GM12873 (cell line): ENCODE measurements around the gene ATG101.

Experiments
- CTCF ChIP-seq: IDR thresholded peaks from 2 replicates; pipeline ENCODE4 v1.5.1; 2012; ENCODE audit warnings: low read depth, mild to moderate bottlenecking, moderate library complexity, low read length, control low read depth; ENCODE audit not compliant: insufficient read depth; ENCODE audit errors: missing control alignments

Gene ATG101

GRCh38 chr12:52043386-52044212 lies 26.2 kb upstream of the ATG101 start:
- no peak for TF ChIP-seq CTCF

GRCh38 chr12:52044292-52044983 lies 25.3 kb upstream of the ATG101 start:
- TF ChIP-seq CTCF, result no peak

GRCh38 chr12:52045794-52046199 lies 24.0 kb upstream of the ATG101 start:
- no peak for TF ChIP-seq CTCF

GRCh38 chr12:52046859-52047258 lies 22.9 kb upstream of the ATG101 start:
- TF ChIP-seq CTCF, result no peak

GRCh38 chr12:52049286-52049685 lies 20.5 kb upstream of the ATG101 start:
- no peak for TF ChIP-seq CTCF

- TF ChIP-seq CTCF, result no peak
Measured at GRCh38 chr12:52049688-52050087, 20.1 kb upstream of the ATG101 start.

- TF ChIP-seq CTCF, result no peak
Measured at GRCh38 chr12:52050116-52050757, 19.5 kb upstream of the ATG101 start.
